GM23248 (cell line): ENCODE results near the gene SP2. TPM values are rescaled to one million over a fixed set of nuclear protein-coding genes. Genes with fewer than 3 reads are reported as not detected.

Experiments used
- DNase-seq: peaks from one replicate; pipeline ENCODE4 v3.0.0-alpha.2; 2015
- H2AFZ ChIP-seq: fragments of 200-600 bp; sonication (generic); 2 replicates; pipeline ENCODE4 v1.6.1; 2016; ENCODE audit warnings: antibody characterized with exemption
- H3F3A ChIP-seq: fragments of 200-600 bp; sonication (generic); 2 replicates; pipeline ENCODE4 v1.6.1; 2016; ENCODE audit warnings: mild to moderate bottlenecking, antibody characterized with exemption, mixed run types; ENCODE audit not compliant: insufficient read depth
- H3K27ac ChIP-seq: fragments of 200-600 bp; sonication (generic); 2 replicates; pipeline ENCODE4 v1.5.1; 2016; ENCODE audit warnings: mild to moderate bottlenecking
- H3K27me3 ChIP-seq: fragments of 200-600 bp; sonication (generic); replicated peaks from 2 replicates; pipeline ENCODE4 v1.6.1; 2016; ENCODE audit warnings: mild to moderate bottlenecking; ENCODE audit not compliant: insufficient read depth
- H3K36me3 ChIP-seq: fragments of 200-600 bp; sonication (generic); 2 replicates; pipeline ENCODE4 v1.6.1; 2016; ENCODE audit warnings: low read depth, mild to moderate bottlenecking
- H3K4me1 ChIP-seq: fragments of 200-600 bp; sonication (generic); 2 replicates; pipeline ENCODE4 v1.6.1; 2016; ENCODE audit warnings: mild to moderate bottlenecking; ENCODE audit not compliant: insufficient read depth
- H3K4me2 ChIP-seq: fragments of 200-600 bp; sonication (generic); one replicate; pipeline ENCODE4 v1.6.1; 2016; ENCODE audit warnings: mild to moderate bottlenecking; ENCODE audit not compliant: unreplicated experiment
- H3K4me3 ChIP-seq: fragments of 200-600 bp; sonication (generic); 2 replicates; pipeline ENCODE4 v1.5.1; 2016; ENCODE audit warnings: mild to moderate bottlenecking
- H3K79me2 ChIP-seq: fragments of 200-600 bp; sonication (generic); 2 replicates; pipeline ENCODE4 v1.6.1; 2016; ENCODE audit warnings: mild to moderate bottlenecking; ENCODE audit not compliant: insufficient read depth
- H3K9ac ChIP-seq: fragments of 200-600 bp; sonication (generic); 2 replicates; pipeline ENCODE4 v1.6.1; 2016; ENCODE audit warnings: mild to moderate bottlenecking
- H3K9me2 ChIP-seq: fragments of 200-600 bp; sonication (generic); 2 replicates; pipeline ENCODE4 v1.6.1; 2016; ENCODE audit warnings: mixed run types, mild to moderate bottlenecking, moderate library complexity; ENCODE audit not compliant: insufficient read depth
- H3K9me3 ChIP-seq: fragments of 200-600 bp; sonication (generic); one replicate; pipeline ENCODE4 v1.6.1; 2017; ENCODE audit warnings: low read depth
- H4K20me1 ChIP-seq: fragments of 200-600 bp; sonication (generic); 2 replicates; pipeline ENCODE4 v1.6.0; 2016; ENCODE audit not compliant: insufficient read depth
- EZH2 ChIP-seq: fragments of 200-600 bp; sonication (generic); IDR thresholded peaks from 2 replicates; pipeline ENCODE4 v1.6.1; 2018; ENCODE audit warnings: antibody characterized with exemption, mild to moderate bottlenecking; ENCODE audit not compliant: insufficient read depth, poor library complexity, severe bottlenecking
- EZH2phosphoT487 ChIP-seq: fragments of 200-600 bp; sonication (generic); IDR thresholded peaks from 2 replicates; pipeline ENCODE4 v1.6.1; 2018; ENCODE audit warnings: antibody characterized with exemption, moderate library complexity, mild to moderate bottlenecking, low read depth; ENCODE audit not compliant: insufficient read depth
- WGBS, 2 experiments: methylation state at CpG; one replicate each; pipeline ENCODE4 v1.1.6; 2015 to 2017; ENCODE audit warnings: low lambda C conversion rate in 2 of 2, low coverage in 1 of 2; ENCODE audit errors: missing lambda C conversion rate in 2 of 2; 5-methylcytosine and 5-hydroxymethylcytosine counted together
- in situ Hi-C: fragments of 300-500 bp; cut with MboI; formaldehyde crosslinking; loops from 2 replicates; pipeline ENCODE4 v1.15.0; 2020
- polyA plus RNA-seq: library from polyadenylated mRNA; unstranded; fragments of >200 nt; fragmentation: Nextera tagmentation; extraction: Ambion mirVana; gene quantifications from 2 replicates; pipeline ENCODE4 v1.2.1, GENCODE V29; 2016
- total RNA-seq: library from RNA; depleted of rRNA; stranded (reverse); fragments of >200 nt; shearing (Covaris generic); gene quantifications from 2 replicates; pipeline ENCODE4 v1.2.3, GENCODE V29; 2014

SP2 gene
- total and polyA plus RNA-seq, 2 experiments from 2014 or later: 3.2 to 14.2 TPM

DNA sequence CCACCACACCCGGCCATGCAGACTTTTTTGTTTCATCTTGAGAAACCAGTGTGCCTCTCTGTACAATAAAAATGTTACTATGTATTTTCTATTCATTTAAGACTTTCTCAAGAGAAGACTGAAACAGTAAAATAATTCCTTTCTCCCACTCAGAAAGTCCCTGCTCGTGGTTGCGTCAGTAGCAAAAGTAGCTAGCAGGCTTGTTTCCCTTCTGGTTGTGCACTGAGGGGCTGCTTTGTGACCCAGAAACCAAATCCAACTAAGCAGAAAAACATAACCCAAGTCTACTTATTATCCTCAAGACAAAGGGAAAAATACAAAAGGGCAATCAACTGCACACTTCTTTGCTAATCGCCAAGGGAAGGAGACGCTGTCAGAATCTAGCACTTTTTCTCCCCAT, 41.9 kb downstream of the SP2 start:
- DNase-seq: no peak
- no peak overlapping the region for H2AFZ ChIP-seq
- in situ Hi-C loops: no loop called here
- H3K9me3 ChIP-seq: no peaks in the 10 kb centered on the region
- no peak overlapping the region for H3K9ac ChIP-seq
- no peak overlapping the region for H3K4me3 ChIP-seq
- peaks cover 10% of the 10 kb centered on the region for H3K79me2 ChIP-seq
- H3F3A ChIP-seq: no peaks in the 10 kb centered on the region
- no peaks in the 10 kb centered on the region for H3K27me3 ChIP-seq
- TF ChIP-seq EZH2phosphoT487 (no peak), EZH2 (no peak)
- no peak overlapping the region for H3K27ac ChIP-seq
- peaks cover 10% of the 10 kb centered on the region for H3K4me1 ChIP-seq
- H3K9me2 ChIP-seq: no peaks in the 10 kb centered on the region
- H3K4me2 ChIP-seq: no peak overlapping the region
- no peaks in the 10 kb centered on the region for H3K36me3 ChIP-seq
- no peaks in the 10 kb centered on the region for H4K20me1 ChIP-seq
- WGBS, 2 experiments: 96 to 97% methylated on average over 5 of the region's 5 CpGs

DNA sequence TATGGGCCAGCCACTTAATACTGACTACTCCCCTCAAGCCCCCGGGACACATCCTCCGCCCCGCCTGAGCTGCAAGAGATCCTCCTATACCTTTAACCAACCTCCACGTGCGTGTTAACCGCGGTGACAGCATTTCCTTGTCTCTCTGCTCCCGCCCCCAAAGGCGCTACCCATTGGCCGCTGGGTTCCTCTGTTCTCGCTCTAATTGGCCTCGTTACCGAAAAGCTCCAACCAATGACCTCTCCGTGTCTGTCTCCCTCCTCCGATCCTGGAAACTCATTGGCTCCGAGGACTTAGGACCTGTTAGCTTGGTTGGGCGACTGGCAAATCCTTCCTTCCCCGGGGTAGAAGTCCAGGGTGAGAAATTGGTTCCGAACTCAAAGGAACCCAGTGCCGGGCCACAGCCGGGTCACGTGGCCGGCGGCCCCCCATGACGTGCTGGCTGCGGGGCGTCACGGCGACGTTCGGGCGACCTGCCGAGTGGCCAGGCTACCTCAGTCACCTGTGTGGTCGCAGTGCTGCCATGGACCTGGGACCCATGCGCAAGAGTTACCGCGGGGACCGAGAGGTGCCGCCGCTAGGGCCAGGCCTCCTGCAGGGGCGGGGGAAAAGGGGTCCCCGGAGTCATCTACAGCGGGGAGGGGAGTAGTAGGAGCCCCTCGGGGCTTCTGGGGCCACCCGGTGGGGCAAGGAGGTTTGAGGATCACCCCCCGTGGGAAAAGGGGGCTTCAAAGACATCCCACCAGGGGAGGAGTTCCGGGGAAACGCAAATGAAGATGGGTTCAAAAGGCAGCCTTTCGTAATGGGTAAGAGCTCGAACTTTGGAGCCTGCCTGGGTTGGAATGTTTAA, 45.4 kb downstream of the SP2 start, which contains the start of gene PNPO:
TSS of gene PNPO (plus strand) at position 326 of the 850 bp plus-strand sequence. CDS start at position 431, 105 bp downstream.
- Histone ChIP-seq H3K4me2 (peak within 1 kb of the TSS; percentile 92), H3K79me2 (peaks cover 15% of the 10 kb centered on the region), H3K9me3 (no peaks in the 10 kb centered on the region), H3K4me3 (peak within 1 kb of the TSS; percentile 88), H3K27me3 (no peaks in the 10 kb centered on the region), H2AFZ (peak within 1 kb of the TSS; percentile 97), H3F3A (no peaks in the 10 kb centered on the region), H3K27ac (peak within 1 kb of the TSS; percentile 26), H3K9me2 (no peaks in the 10 kb centered on the region), H3K9ac (peak within 1 kb of the TSS; percentile 84), H3K4me1 (0 out of 2 replicates have a peak, but pooled peaks cover 3% of the 10 kb centered on the region), H4K20me1 (no peaks in the 10 kb centered on the region), H3K36me3 (no peaks in the 10 kb centered on the region)
- WGBS, 2 experiments: 2% methylated on average over 41 to 45 of the region's 50 CpGs
- no peak for TF ChIP-seq EZH2
- in situ Hi-C loops: no loop called here
- DNase-seq: peak; percentile 99

- Histone ChIP-seq H4K20me1 (no peaks in the 10 kb centered on the region), H3K79me2 (peaks cover 15% of the 10 kb centered on the region), H3K27me3 (no peaks in the 10 kb centered on the region), H3K4me2 (peak overlapping the region; percentile 92), H2AFZ (peak overlapping the region; percentile 97), H3K27ac (no peak overlapping the region), H3K9me2 (no peaks in the 10 kb centered on the region), H3F3A (no peaks in the 10 kb centered on the region), H3K9me3 (no peaks in the 10 kb centered on the region), H3K9ac (peak overlapping the region; percentile 84), H3K4me3 (peak overlapping the region; percentile 88), H3K4me1 (0 out of 2 replicates have a peak, but pooled peaks cover 3% of the 10 kb centered on the region), H3K36me3 (no peaks in the 10 kb centered on the region)
- no peak for TF ChIP-seq EZH2phosphoT487
- no peak for TF ChIP-seq EZH2
- 3 to 8% methylated on average over 5 of the region's 5 CpGs for WGBS, 2 experiments
- DNase-seq: peak; percentile 20
- in situ Hi-C loops: no loop called here
Measured at GRCh38 chr17:47942096-47942510, 46.1 kb downstream of the SP2 start.

- Histone ChIP-seq H3K9me2 (no peaks in the 10 kb centered on the region), H2AFZ (no peak overlapping the region), H3K4me2 (peak overlapping the region; percentile 92), H3K36me3 (no peaks in the 10 kb centered on the region), H4K20me1 (no peaks in the 10 kb centered on the region), H3K9ac (peak overlapping the region; percentile 84), H3K4me1 (0 out of 2 replicates have a peak, but pooled peaks cover 3% of the 10 kb centered on the region), H3K27me3 (no peaks in the 10 kb centered on the region), H3F3A (no peaks in the 10 kb centered on the region), H3K27ac (no peak overlapping the region), H3K9me3 (no peaks in the 10 kb centered on the region), H3K79me2 (peaks cover 15% of the 10 kb centered on the region), H3K4me3 (peak overlapping the region; percentile 88)
- DNase-seq: no peak
- TF ChIP-seq EZH2phosphoT487 (no peak), EZH2 (no peak)
- in situ Hi-C loops: no loop called here
- 78 to 81% methylated on average over 6 of the region's 6 CpGs for whole genome bisulfite sequencing, 2 experiments
Measured at GRCh38 chr17:47942568-47942967, 46.5 kb downstream of the SP2 start.
